H9 (cell line): Measurements from ENCODE around the gene VNN1. TPM values are rescaled to one million over a fixed set of nuclear protein-coding genes. Genes with fewer than 3 reads are reported as not detected.

ENCODE experiments used
- DNase-seq: peaks from one replicate; pipeline ENCODE4 v3.0.0-alpha.2; 2017
- H2AFZ ChIP-seq: one replicate; pipeline ENCODE4 v1.6.1; 2013; ENCODE audit warnings: mild to moderate bottlenecking, low read length, control low read depth, moderate library complexity
- H2AK5ac ChIP-seq: 2 replicates; pipeline ENCODE4 v1.6.1; 2013; ENCODE audit warnings: low read length, control low read depth, mixed read lengths; ENCODE audit not compliant: insufficient read length
- H2BK120ac ChIP-seq: one replicate; pipeline ENCODE4 v1.6.1; 2013; ENCODE audit warnings: low read depth, mild to moderate bottlenecking, low read length, control low read depth, inconsistent platforms; ENCODE audit not compliant: poor library complexity, severe bottlenecking
- H2BK12ac ChIP-seq: 2 replicates; pipeline ENCODE4 v1.6.1; 2013; ENCODE audit warnings: low read length, control low read depth, mixed read lengths, low read depth; ENCODE audit not compliant: insufficient read length
- H2BK15ac ChIP-seq: 2 replicates; pipeline ENCODE4 v1.6.1; 2013; ENCODE audit warnings: low read depth, low read length, control low read depth
- H2BK20ac ChIP-seq: one replicate; pipeline ENCODE4 v1.6.1; 2013; ENCODE audit warnings: low read depth, mild to moderate bottlenecking, low read length, control low read depth, inconsistent platforms; ENCODE audit not compliant: poor library complexity, severe bottlenecking
- H2BK5ac ChIP-seq: 2 replicates; pipeline ENCODE4 v1.6.1; 2013; ENCODE audit warnings: low read length, control low read depth, mixed read lengths; ENCODE audit not compliant: insufficient read length
- H3K14ac ChIP-seq: 2 replicates; pipeline ENCODE4 v1.6.1; 2013; ENCODE audit warnings: low read length, control low read depth; ENCODE audit not compliant: insufficient read depth
- H3K18ac ChIP-seq: 2 replicates; pipeline ENCODE4 v1.6.1; 2013; ENCODE audit warnings: low read depth, mild to moderate bottlenecking, mixed read lengths, low read length, control low read depth; ENCODE audit not compliant: insufficient read length
- H3K23ac ChIP-seq: 2 replicates; pipeline ENCODE4 v1.6.1; 2013; ENCODE audit warnings: low read length, control low read depth, mixed read lengths, low read depth; ENCODE audit not compliant: insufficient read length
- H3K23me2 ChIP-seq: 2 replicates; pipeline ENCODE4 v1.6.1; 2013; ENCODE audit warnings: low read depth, mild to moderate bottlenecking, mixed read lengths, low read length, control low read depth; ENCODE audit not compliant: insufficient read length, poor library complexity, severe bottlenecking
- H3K27ac ChIP-seq: 2 replicates; pipeline ENCODE4 v1.5.1; 2013; ENCODE audit warnings: low read length, control low read depth, mixed read lengths, low read depth; ENCODE audit not compliant: insufficient read length
- H3K27me3 ChIP-seq: 2 replicates; pipeline ENCODE4 v1.6.1; 2013; ENCODE audit warnings: low read length, control low read depth, inconsistent platforms; ENCODE audit not compliant: insufficient read depth
- H3K4ac ChIP-seq: 2 replicates; pipeline ENCODE4 v1.6.1; 2013; ENCODE audit warnings: low read depth, mild to moderate bottlenecking, control low read depth, inconsistent platforms, low read length, moderate library complexity
- H3K4me1 ChIP-seq: 2 replicates; pipeline ENCODE4 v1.6.1; 2013; ENCODE audit warnings: low read length, control low read depth, inconsistent platforms; ENCODE audit not compliant: insufficient read depth
- H3K4me2 ChIP-seq: 2 replicates; pipeline ENCODE4 v1.6.1; 2013; ENCODE audit warnings: low read length, control low read depth, mixed read lengths; ENCODE audit not compliant: insufficient read length, insufficient read depth
- H3K56ac ChIP-seq: 2 replicates; pipeline ENCODE4 v1.6.1; 2013; ENCODE audit warnings: low read depth, mild to moderate bottlenecking, mixed read lengths, low read length, control low read depth; ENCODE audit not compliant: insufficient read length
- H3K79me1 ChIP-seq: 2 replicates; pipeline ENCODE4 v1.6.1; 2013; ENCODE audit warnings: low read depth, mild to moderate bottlenecking, moderate library complexity, low read length, control low read depth, inconsistent platforms; ENCODE audit not compliant: insufficient read depth, poor library complexity, severe bottlenecking
- H3K79me2 ChIP-seq: 2 replicates; pipeline ENCODE4 v1.6.1; 2013; ENCODE audit warnings: low read length, control low read depth, inconsistent platforms; ENCODE audit not compliant: insufficient read depth
- H3K9ac ChIP-seq: 2 replicates; pipeline ENCODE4 v1.6.1; 2013; ENCODE audit warnings: low read length, control low read depth, mixed read lengths; ENCODE audit not compliant: insufficient read length; ENCODE audit errors: extremely low read depth
- H3K9me3 ChIP-seq: one replicate; pipeline ENCODE4 v1.6.1; 2013; ENCODE audit warnings: low read depth, low read length, inconsistent platforms; ENCODE audit not compliant: control insufficient read depth
- H3T11ph ChIP-seq: one replicate; pipeline ENCODE4 v1.6.1; 2013; ENCODE audit warnings: mild to moderate bottlenecking, low read length, control low read depth, inconsistent platforms
- H4K20me1 ChIP-seq: one replicate; pipeline ENCODE4 v1.6.1; 2013; ENCODE audit not compliant: control insufficient read depth, insufficient read length, insufficient read depth
- H4K5ac ChIP-seq: 2 replicates; pipeline ENCODE4 v1.6.1; 2013; ENCODE audit warnings: low read depth, mild to moderate bottlenecking, mixed read lengths, low read length, control low read depth; ENCODE audit not compliant: insufficient read length
- H4K8ac ChIP-seq: replicated peaks from 2 replicates; pipeline ENCODE4 v1.6.1; 2013; ENCODE audit warnings: low read length, control low read depth, mixed read lengths, low read depth; ENCODE audit not compliant: insufficient read length
- H4K91ac ChIP-seq: 2 replicates; pipeline ENCODE4 v1.6.1; 2013; ENCODE audit warnings: low read depth, mild to moderate bottlenecking, moderate library complexity, mixed read lengths, low read length, control low read depth; ENCODE audit not compliant: insufficient read length
- H3K27ac Mint-ChIP-seq, 3 experiments: 2 replicates in 2 of 3; 3 replicates in 1 of 3; pipeline ENCODE4 v1.8.0; 2020 to 2021; ENCODE audit warnings: mixed read lengths in 3 of 3, mild to moderate bottlenecking in 1 of 3, moderate library complexity in 1 of 3
- H3K27me3 Mint-ChIP-seq: 2 replicates; pipeline ENCODE4 v1.8.0; 2021; ENCODE audit warnings: low read depth, mild to moderate bottlenecking, moderate library complexity, mixed read lengths
- H3K36me3 Mint-ChIP-seq, 3 experiments: 2 replicates in 2 of 3; 3 replicates in 1 of 3; pipeline ENCODE4 v1.8.0; 2020 to 2021; ENCODE audit warnings: low read depth in 3 of 3, mixed read lengths in 3 of 3; ENCODE audit not compliant: insufficient read depth in 1 of 3
- H3K4me1 Mint-ChIP-seq, 2 experiments: 2 replicates each; pipeline ENCODE4 v1.8.0; 2020; ENCODE audit warnings: mixed read lengths in 2 of 2
- H3K4me3 Mint-ChIP-seq, 2 experiments: 2 replicates in 1 of 2; 3 replicates in 1 of 2; pipeline ENCODE4 v1.8.0; 2020 to 2021; ENCODE audit warnings: mild to moderate bottlenecking in 2 of 2, mixed read lengths in 2 of 2, moderate library complexity in 1 of 2
- H3K9me3 Mint-ChIP-seq, 2 experiments: 2 replicates in 1 of 2; 3 replicates in 1 of 2; pipeline ENCODE4 v1.8.0; 2020; ENCODE audit warnings: mild to moderate bottlenecking in 2 of 2, mixed read lengths in 2 of 2, moderate library complexity in 1 of 2
- CTCF ChIP-seq: fragments of 200-600 bp; sonication (generic); conservative IDR thresholded peaks from 3 replicates; pipeline ENCODE4 v1.8.0; 2021; ENCODE audit warnings: antibody characterized with exemption, mild to moderate bottlenecking
- WGBS: extraction: QIAGEN DNeasy Blood & Tissue Kit; methylation state at CpG from one replicate; pipeline ENCODE4 v1.1.7; 2013; ENCODE audit warnings: missing lambda C conversion rate, low lambda C conversion rate, mixed read lengths; ENCODE audit not compliant: insufficient read length; ENCODE audit errors: extremely low coverage; 5-methylcytosine and 5-hydroxymethylcytosine counted together
- total RNA-seq: library from RNA; stranded (reverse); gene quantifications from 2 replicates; pipeline ENCODE4 v1.2.1, GENCODE V29; 2021

The VNN1 gene
- total RNA-seq, 1 experiment from 2014 or later = not detected

DNA sequence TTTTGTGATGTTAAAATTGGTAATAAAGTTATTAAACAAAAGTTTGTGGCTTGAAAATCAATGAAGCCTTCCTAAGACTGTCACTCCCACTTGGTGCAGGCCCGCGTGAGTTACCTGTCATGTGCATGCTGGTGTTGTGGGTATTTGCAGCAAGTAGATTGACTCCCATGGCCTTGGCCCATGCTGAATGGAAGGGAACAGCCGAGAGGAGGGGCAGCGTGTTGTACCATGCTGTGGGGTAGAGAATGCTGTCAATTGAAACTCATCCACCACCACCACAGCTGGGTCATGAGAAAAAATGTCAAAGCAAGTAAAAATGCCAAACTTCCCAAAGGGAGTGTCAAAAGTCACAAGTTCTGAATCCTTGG, 12.7 kb upstream of the VNN1 start:
- Mint-ChIP-seq H3K4me1 (no peaks in the 10 kb centered on the region), H3K9me3 (no peaks in the 10 kb centered on the region), H3K27ac (no peak overlapping the region), H3K4me3 (no peak overlapping the region), H3K36me3 (no peaks in the 10 kb centered on the region), H3K27me3 (no peaks in the 10 kb centered on the region)
- no peak overlapping the region for H2AFZ ChIP-seq
- no peaks in the 10 kb centered on the region for H3K4me1 ChIP-seq
- H3K4ac ChIP-seq = no peak overlapping the region
- H3K4me2 ChIP-seq = no peak overlapping the region
- no peak overlapping the region for H2BK12ac ChIP-seq
- no peaks in the 10 kb centered on the region for H3K79me2 ChIP-seq
- no peak overlapping the region for H4K5ac ChIP-seq
- TF ChIP-seq CTCF = no peak
- H3T11ph ChIP-seq = no peak overlapping the region
- no peak overlapping the region for H4K8ac ChIP-seq
- H3K14ac ChIP-seq = no peak overlapping the region
- no peaks in the 10 kb centered on the region for H3K23me2 ChIP-seq
- no peaks in the 10 kb centered on the region for H3K27me3 ChIP-seq
- no peak overlapping the region for H4K91ac ChIP-seq
- no peak overlapping the region for H3K9ac ChIP-seq
- WGBS = no CpG with 5 or more reads among the region's 4 CpGs
- H3K23ac ChIP-seq = no peak overlapping the region
- H3K79me1 ChIP-seq = no peaks in the 10 kb centered on the region
- no peak overlapping the region for H2AK5ac ChIP-seq
- no peak overlapping the region for H2BK120ac ChIP-seq
- no peak overlapping the region for H2BK20ac ChIP-seq
- no peaks in the 10 kb centered on the region for H3K9me3 ChIP-seq
- no peak overlapping the region for H2BK5ac ChIP-seq
- H2BK15ac ChIP-seq = no peak overlapping the region
- no peak overlapping the region for H3K56ac ChIP-seq
- H4K20me1 ChIP-seq = no peaks in the 10 kb centered on the region
- no peak for DNase-seq
- no peak overlapping the region for H3K27ac ChIP-seq
- no peak overlapping the region for H3K18ac ChIP-seq
